ENCODE measurements around the gene DBH.
"Not testable (repeated sequence)": the region's sequence is repeated elsewhere in the genome, so short reads cannot be mapped to it uniquely, and the experiment has no call there.

DBH gene

GRCh38 chr9:133604856-133605255, 31.3 kb upstream of the DBH start:
- peak; percentile 27 for DNase-seq

GRCh38 chr9:133605446-133605845, 30.7 kb upstream of the DBH start:
- DNase-seq = no peak

- DNase-seq = no peak
Measured at GRCh38 chr9:133605856-133606707, 30.1 kb upstream of the DBH start.

GRCh38 chr9:133606708-133607025, 29.5 kb upstream of the DBH start:
- no peak for DNase-seq

- DNase-seq = no peak
Measured at GRCh38 chr9:133607381-133607780, 28.8 kb upstream of the DBH start.

- DNase-seq = no peak
Measured at GRCh38 chr9:133607976-133608375, 28.2 kb upstream of the DBH start.

- DNase-seq = no peak
Measured at GRCh38 chr9:133608382-133608781, 27.8 kb upstream of the DBH start.

- no peak for DNase-seq
Measured at GRCh38 chr9:133608889-133609288, 27.3 kb upstream of the DBH start.

GRCh38 chr9:133609311-133610098, 26.7 kb upstream of the DBH start, which contains the start of gene FAM163B:
FAM163B (minus strand) TSS chr9:133609389; CDS start chr9:133580223, 29,166 bp downstream.
- peak; percentile 49 for DNase-seq

- DNase-seq = no peak
Measured at GRCh38 chr9:133610845-133611244, 25.3 kb upstream of the DBH start.

- no peak for DNase-seq
Measured at GRCh38 chr9:133612051-133612450, 24.1 kb upstream of the DBH start.

GRCh38 chr9:133612816-133613215, 23.3 kb upstream of the DBH start:
- DNase-seq = no peak

- DNase-seq = no peak
Measured at GRCh38 chr9:133613432-133613831, 22.7 kb upstream of the DBH start.

GRCh38 chr9:133614056-133614455, 22.1 kb upstream of the DBH start:
- DNase-seq = no peak

GRCh38 chr9:133614678-133615077, 21.5 kb upstream of the DBH start:
- no peak for DNase-seq

- no peak for DNase-seq
Measured at GRCh38 chr9:133615186-133615585, 21.0 kb upstream of the DBH start.

GRCh38 chr9:133615606-133616188, 20.5 kb upstream of the DBH start:
- DNase-seq = no peak

GRCh38 chr9:133616643-133617405, 19.3 kb upstream of the DBH start:
- no peak for DNase-seq

GRCh38 chr9:133618726-133619125, 17.4 kb upstream of the DBH start:
- no peak for DNase-seq

GRCh38 chr9:133619791-133620190, 16.4 kb upstream of the DBH start:
- peak; percentile 81 for DNase-seq

- DNase-seq = no peak
Measured at GRCh38 chr9:133621725-133622267, 14.4 kb upstream of the DBH start.

GRCh38 chr9:133622555-133622954, 13.6 kb upstream of the DBH start:
- no peak for DNase-seq

- DNase-seq = not testable (repeated sequence)
Measured at GRCh38 chr9:133626008-133626407, 10.2 kb upstream of the DBH start.

Measured in CD4-positive, alpha-beta T cell treated with Interleukin-6 for 4 hours (primary cell).